ENCODE data around the gene MDH2. TPM values are rescaled to one million over a fixed set of nuclear protein-coding genes. Genes with fewer than 3 reads are reported as not detected.

Gene MDH2
- total RNA-seq, 2 donors from 2014 or later: 48.2 to 58.6 TPM

DNA sequence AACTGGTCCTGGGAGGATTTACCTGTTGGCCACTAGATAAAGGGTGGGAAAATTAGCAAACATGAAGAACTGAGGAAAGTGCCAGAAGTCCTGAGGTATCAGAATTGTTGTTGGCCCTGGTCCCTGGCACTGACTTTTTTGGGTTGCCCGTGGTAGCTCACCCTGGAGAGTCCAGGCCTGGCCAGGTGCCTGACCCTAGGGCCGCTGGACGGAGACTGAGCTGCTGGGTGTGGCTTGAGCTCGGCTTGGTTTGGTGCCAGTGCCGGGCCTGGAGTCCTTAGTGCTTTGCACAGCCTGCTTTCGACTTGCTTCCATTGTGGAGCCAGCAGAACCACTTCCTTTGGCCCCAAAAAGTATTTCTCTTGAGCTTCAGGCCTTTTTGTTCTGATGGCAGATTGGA lies 12.9 kb downstream of the MDH2 start:
- H3K27me3 ChIP-seq (replicated peaks; ENCODE audit: insufficient read depth): no peaks in the 10 kb centered on the region
- no peak overlapping the region for H3K4me3 ChIP-seq
- ATAC-seq (ENCODE audit: insufficient number of reproducible peaks, low FRiP score, low read depth): no peak
- H3K4me1 ChIP-seq (ENCODE audit: control insufficient read depth in 1 of 2, low read depth in 2 of 2): peaks cover 0 to 6% of the 10 kb centered on the region in 2 donors
- TF ChIP-seq, protein P1, sequence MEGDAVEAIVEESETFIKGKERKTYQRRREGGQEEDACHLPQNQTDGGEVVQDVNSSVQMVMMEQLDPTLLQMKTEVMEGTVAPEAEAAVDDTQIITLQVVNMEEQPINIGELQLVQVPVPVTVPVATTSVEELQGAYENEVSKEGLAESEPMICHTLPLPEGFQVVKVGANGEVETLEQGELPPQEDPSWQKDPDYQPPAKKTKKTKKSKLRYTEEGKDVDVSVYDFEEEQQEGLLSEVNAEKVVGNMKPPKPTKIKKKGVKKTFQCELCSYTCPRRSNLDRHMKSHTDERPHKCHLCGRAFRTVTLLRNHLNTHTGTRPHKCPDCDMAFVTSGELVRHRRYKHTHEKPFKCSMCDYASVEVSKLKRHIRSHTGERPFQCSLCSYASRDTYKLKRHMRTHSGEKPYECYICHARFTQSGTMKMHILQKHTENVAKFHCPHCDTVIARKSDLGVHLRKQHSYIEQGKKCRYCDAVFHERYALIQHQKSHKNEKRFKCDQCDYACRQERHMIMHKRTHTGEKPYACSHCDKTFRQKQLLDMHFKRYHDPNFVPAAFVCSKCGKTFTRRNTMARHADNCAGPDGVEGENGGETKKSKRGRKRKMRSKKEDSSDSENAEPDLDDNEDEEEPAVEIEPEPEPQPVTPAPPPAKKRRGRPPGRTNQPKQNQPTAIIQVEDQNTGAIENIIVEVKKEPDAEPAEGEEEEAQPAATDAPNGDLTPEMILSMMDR (IDR thresholded peaks at IDR 0.05): no peak
- no peak overlapping the region for H3K27ac ChIP-seq
- no peak for DNase-seq (ENCODE audit: low spot score)
- H3K9me3 ChIP-seq: no peaks in the 10 kb centered on the region
- H3K36me3 ChIP-seq: peaks cover 71% of the 10 kb centered on the region

GRCh38 chr7:76062254-76062653 lies 14.3 kb downstream of the MDH2 start:
- no peak for ATAC-seq (ENCODE audit: insufficient number of reproducible peaks, low FRiP score, low read depth)
- Histone ChIP-seq H3K27ac (no peak overlapping the region), H3K36me3 (peaks cover 83% of the 10 kb centered on the region), H3K9me3 (no peaks in the 10 kb centered on the region), H3K4me1 (ENCODE audit: control insufficient read depth in 1 of 2, low read depth in 2 of 2) (peaks cover 0 to 6% of the 10 kb centered on the region in 2 donors), H3K27me3 (replicated peaks; ENCODE audit: insufficient read depth) (no peaks in the 10 kb centered on the region), H3K4me3 (no peak overlapping the region)
- DNase-seq (ENCODE audit: low spot score): no peak
- TF ChIP-seq, protein P1 (IDR thresholded peaks at IDR 0.05): no peak

DNA sequence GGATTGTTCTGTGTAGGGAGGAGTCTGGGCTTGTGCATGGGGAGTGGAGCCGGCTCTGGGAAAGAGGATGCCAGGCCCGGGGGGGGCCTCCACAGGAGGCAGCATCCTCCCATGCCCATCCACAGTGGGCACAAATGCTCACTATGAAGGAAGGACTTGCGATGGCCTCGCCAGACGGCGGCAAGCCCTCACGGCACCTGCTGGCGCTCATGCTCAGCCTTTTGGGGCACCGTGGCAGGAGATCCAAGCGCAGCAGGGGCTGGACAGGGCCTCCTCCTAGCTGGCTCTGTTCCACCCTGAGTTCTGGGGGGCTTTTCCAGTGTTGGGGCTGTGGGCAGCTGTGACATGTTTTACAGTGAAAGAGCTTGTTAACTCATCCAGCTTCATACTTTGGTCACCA lies 15.2 kb downstream of the MDH2 start:
- DNase-seq (ENCODE audit: low spot score): no peak
- Histone ChIP-seq H3K27me3 (replicated peaks; ENCODE audit: insufficient read depth) (no peaks in the 10 kb centered on the region), H3K27ac (no peak overlapping the region), H3K4me3 (no peak overlapping the region), H3K36me3 (peaks cover 77% of the 10 kb centered on the region), H3K4me1 (ENCODE audit: control insufficient read depth in 1 of 2, low read depth in 2 of 2) (peaks cover 0 to 6% of the 10 kb centered on the region in 2 donors), H3K9me3 (no peaks in the 10 kb centered on the region)
- no peak for ATAC-seq (ENCODE audit: insufficient number of reproducible peaks, low FRiP score, low read depth)
- TF ChIP-seq, protein P1 (IDR thresholded peaks at IDR 0.05): no peak

GRCh38 chr7:76063525-76063924 lies 15.6 kb downstream of the MDH2 start:
- no peaks in the 10 kb centered on the region for H3K9me3 ChIP-seq

GRCh38 chr7:76064208-76064970 lies 16.5 kb downstream of the MDH2 start:
- Histone ChIP-seq H3K9me3 (no peaks in the 10 kb centered on the region), H3K27me3 (replicated peaks; ENCODE audit: insufficient read depth) (no peaks in the 10 kb centered on the region), H3K36me3 (peaks cover 64% of the 10 kb centered on the region), H3K4me1 (ENCODE audit: control insufficient read depth in 1 of 2, low read depth in 2 of 2) (peaks cover 0 to 6% of the 10 kb centered on the region in 2 donors), H3K27ac (no peak overlapping the region), H3K4me3 (no peak overlapping the region)
- TF ChIP-seq, protein P1 (IDR thresholded peaks at IDR 0.05): no peak
- no peak for DNase-seq (ENCODE audit: low spot score)
- ATAC-seq (ENCODE audit: insufficient number of reproducible peaks, low FRiP score, low read depth): no peak

More at GRCh38 chr7:76063525-76063924, 15.6 kb downstream of the MDH2 start:
- H3K4me1 ChIP-seq (ENCODE audit: control insufficient read depth in 1 of 2, low read depth in 2 of 2): peaks cover 0 to 6% of the 10 kb centered on the region in 2 donors
- H3K27me3 ChIP-seq (replicated peaks; ENCODE audit: insufficient read depth): no peaks in the 10 kb centered on the region
- DNase-seq (ENCODE audit: low spot score) (no peak), ATAC-seq (ENCODE audit: insufficient number of reproducible peaks, low FRiP score, low read depth) (no peak)
- TF ChIP-seq, protein P1 (IDR thresholded peaks at IDR 0.05): no peak
- H3K27ac ChIP-seq: no peak overlapping the region
- peaks cover 73% of the 10 kb centered on the region for H3K36me3 ChIP-seq
- no peak overlapping the region for H3K4me3 ChIP-seq
